Endothelial cell of umbilical vein (primary cell): ENCODE results near the gene ITPR1. TPM values are rescaled to one million over a fixed set of nuclear protein-coding genes. Genes with fewer than 3 reads are reported as not detected.

Experiments used
- BruUV-seq: library from RNA; stranded (reverse); fragments of 400-500 nt; replicated peaks from 2 replicates; lab custom pipeline; 2021; lab: Mats Ljungman, UMichigan
- CTCF ChIA-PET: fragments of 300-600, 350-600 bp; sonication (Branson Sonifier 250); formaldehyde crosslinking; loops from one replicate; lab custom pipeline; 2021; ENCODE audit warnings: antibody characterized with exemption, inconsistent platforms; lab: Charles Lee
- POLR2A ChIA-PET: fragments of 300-600, 350-600 bp; sonication (Branson Sonifier 250); formaldehyde crosslinking; loops from one replicate; lab custom pipeline; 2021; ENCODE audit warnings: antibody characterized with exemption, inconsistent platforms; lab: Charles Lee
- DNase-seq: peaks from one replicate; pipeline ENCODE4 v3.0.0-alpha.2; 2011; ENCODE audit warnings: low read depth, low spot score
- FAIRE-seq: peaks from 2 replicates; lab custom pipeline; 2011; peaks lifted over from hg19 to GRCh38; lab: Jason Lieb, UNC
- H2AFZ ChIP-seq: 2 replicates; pipeline ENCODE4 v1.6.0; 2012; ENCODE audit warnings: low read depth, low read length, control low read depth, inconsistent platforms
- H3K27ac ChIP-seq: 2 replicates; pipeline ENCODE4 v1.5.1; 2011; ENCODE audit warnings: low read depth, mild to moderate bottlenecking, control low read depth, low read length, moderate library complexity; ENCODE audit not compliant: insufficient read depth
- H3K27me3 ChIP-seq, 2 experiments: 2 replicates each; pipeline versions ENCODE4 v1.6.0 to v1.6.1; 2011; ENCODE audit warnings: low read length in 2 of 2, mixed read lengths in 1 of 2; ENCODE audit not compliant: control insufficient read depth in 2 of 2, insufficient read depth in 2 of 2
- H3K36me3 ChIP-seq, 2 experiments: 2 replicates in 1 of 2; 3 replicates in 1 of 2; pipeline ENCODE4 v1.5.1; 2011; ENCODE audit warnings: low read length in 2 of 2, mild to moderate bottlenecking in 1 of 2, moderate library complexity in 1 of 2; ENCODE audit not compliant: control insufficient read depth in 2 of 2, insufficient read depth in 2 of 2; ENCODE audit errors: extremely low read depth in 1 of 2
- H3K4me1 ChIP-seq: 3 replicates; pipeline ENCODE4 v1.5.1; 2011; ENCODE audit warnings: mild to moderate bottlenecking, low read length; ENCODE audit not compliant: control insufficient read depth, insufficient read depth; ENCODE audit errors: extremely low read depth
- H3K4me2 ChIP-seq: 2 replicates; pipeline ENCODE4 v1.6.1; 2011; ENCODE audit warnings: low read length, control low read depth, mixed read lengths; ENCODE audit not compliant: insufficient read depth
- H3K4me3 ChIP-seq, 3 experiments: fragments of 200-600 bp in 1 of 3; sonication (generic), shearing (Covaris generic) in 1 of 3; replicated peaks in 1 of 3; 2 replicates each; pipeline ENCODE4 v1.5.1; 2011 to 2016; ENCODE audit warnings: control low read depth in 3 of 3, low read length in 3 of 3, mild to moderate bottlenecking in 2 of 3, inconsistent platforms in 1 of 3, low read depth in 1 of 3, moderate library complexity in 1 of 3; ENCODE audit not compliant: insufficient read depth in 1 of 3
- H3K79me2 ChIP-seq: 2 replicates; pipeline ENCODE4 v1.6.0; 2012; ENCODE audit warnings: low read length, inconsistent platforms; ENCODE audit not compliant: control insufficient read depth, insufficient read depth
- H3K9ac ChIP-seq: replicated peaks from 2 replicates; pipeline ENCODE3; 2011; ENCODE audit warnings: low read length, control low read depth; ENCODE audit not compliant: insufficient read depth; ENCODE audit errors: extremely low read depth
- H3K9me1 ChIP-seq: replicated peaks from 3 replicates; pipeline ENCODE4 v1.6.0; 2011; ENCODE audit warnings: mild to moderate bottlenecking, low read length; ENCODE audit not compliant: control insufficient read depth, insufficient read depth; ENCODE audit errors: extremely low read depth
- H3K9me3 ChIP-seq: replicated peaks from 2 replicates; pipeline ENCODE4 v1.5.1; 2012; ENCODE audit warnings: low read length, inconsistent platforms; ENCODE audit not compliant: control insufficient read depth, insufficient read depth
- H4K20me1 ChIP-seq: replicated peaks from 2 replicates; pipeline ENCODE3; 2011; ENCODE audit warnings: mild to moderate bottlenecking, low read length; ENCODE audit not compliant: control insufficient read depth, insufficient read depth; ENCODE audit errors: extremely low read depth
- EZH2 ChIP-seq: IDR thresholded peaks from 2 replicates; pipeline ENCODE4 v1.6.1; 2012; ENCODE audit warnings: borderline replicate concordance, low read depth, mild to moderate bottlenecking, moderate library complexity, low read length, inconsistent platforms; ENCODE audit not compliant: severe bottlenecking
- FOS ChIP-seq: IDR thresholded peaks from 2 replicates; pipeline ENCODE4 v1.6.1; 2011; ENCODE audit warnings: mild to moderate bottlenecking, low read length, moderate library complexity, borderline replicate concordance; ENCODE audit not compliant: insufficient read depth
- GATA2 ChIP-seq: IDR thresholded peaks from 2 replicates; pipeline ENCODE4 v1.7.0; 2011; ENCODE audit warnings: low read depth, mild to moderate bottlenecking, moderate library complexity, mixed read lengths, low read length; ENCODE audit not compliant: insufficient read length, insufficient read depth
- JUN ChIP-seq: IDR thresholded peaks from 2 replicates; pipeline ENCODE4 v1.6.1; 2011; ENCODE audit warnings: borderline replicate concordance, low read depth; ENCODE audit not compliant: insufficient read length, insufficient read depth
- MAX ChIP-seq: IDR thresholded peaks from 2 replicates; pipeline ENCODE4 v1.6.1; 2011; ENCODE audit not compliant: insufficient read depth, insufficient read length
- MYC ChIP-seq: IDR thresholded peaks from one replicate; pipeline ENCODE4 v1.6.1; 2011; ENCODE audit warnings: mild to moderate bottlenecking, low read depth, low read length
- POLR2A ChIP-seq: IDR thresholded peaks from 2 replicates; pipeline ENCODE4 v1.6.1; 2012; ENCODE audit warnings: low read depth, mild to moderate bottlenecking, control low read depth, low read length
- POLR2AphosphoS5 ChIP-seq: IDR thresholded peaks from 2 replicates; pipeline ENCODE4 v1.6.1; 2012; ENCODE audit warnings: low read depth, mild to moderate bottlenecking, control low read depth, low read length, moderate library complexity; ENCODE audit not compliant: insufficient read depth
- dilution Hi-C: fragments of 300-500 bp; cut with MboI; formaldehyde crosslinking; loops from one replicate; pipeline ENCODE4 v1.15.0; 2019; ENCODE audit warnings: low sequenced_read_pairs; ENCODE audit not compliant: extremely low pct_ligation_motif_present
- intact Hi-C: fragments of 100-400 bp; cut with micrococcal nuclease; formaldehyde crosslinking; loops from one replicate; pipeline ENCODE4 v1.10.0; 2022
- polyA plus RNA-seq, 4 experiments: library from polyadenylated mRNA; depleted of rRNA in 3 of 4; stranded (reverse) in 3 of 4; unstranded in 1 of 4; fragments of >200 nt; gene quantifications; 2 replicates each; pipeline versions ENCODE4 v1.2.1 to v1.2.3, GENCODE V29; 2011 to 2012; ENCODE audit warnings: missing spikeins in 1 of 4
- total RNA-seq: library from RNA; stranded (reverse); gene quantifications from 2 replicates; pipeline ENCODE4 v1.2.3, GENCODE V29; 2021
- TF ChIP-seq, protein P1 (sequence below), 2 donors: IDR thresholded peaks; 1 replicate in 1 of 2; 2 replicates in 1 of 2; pipeline ENCODE4 v1.5.1; 2011; ENCODE audit warnings: low read length in 2 of 2, mild to moderate bottlenecking in 2 of 2, moderate library complexity in 2 of 2, control low read depth in 1 of 2, inconsistent platforms in 1 of 2, low read depth in 1 of 2; ENCODE audit not compliant: insufficient read depth in 1 of 2; ENCODE audit errors: extremely low read depth in 1 of 2

The ITPR1 gene
- total and polyA plus RNA-seq, 2 donors (not counting 3 experiments of a cell fraction or from before 2014, with no cell fraction given), result 5.1 to 16.1 TPM

DNA sequence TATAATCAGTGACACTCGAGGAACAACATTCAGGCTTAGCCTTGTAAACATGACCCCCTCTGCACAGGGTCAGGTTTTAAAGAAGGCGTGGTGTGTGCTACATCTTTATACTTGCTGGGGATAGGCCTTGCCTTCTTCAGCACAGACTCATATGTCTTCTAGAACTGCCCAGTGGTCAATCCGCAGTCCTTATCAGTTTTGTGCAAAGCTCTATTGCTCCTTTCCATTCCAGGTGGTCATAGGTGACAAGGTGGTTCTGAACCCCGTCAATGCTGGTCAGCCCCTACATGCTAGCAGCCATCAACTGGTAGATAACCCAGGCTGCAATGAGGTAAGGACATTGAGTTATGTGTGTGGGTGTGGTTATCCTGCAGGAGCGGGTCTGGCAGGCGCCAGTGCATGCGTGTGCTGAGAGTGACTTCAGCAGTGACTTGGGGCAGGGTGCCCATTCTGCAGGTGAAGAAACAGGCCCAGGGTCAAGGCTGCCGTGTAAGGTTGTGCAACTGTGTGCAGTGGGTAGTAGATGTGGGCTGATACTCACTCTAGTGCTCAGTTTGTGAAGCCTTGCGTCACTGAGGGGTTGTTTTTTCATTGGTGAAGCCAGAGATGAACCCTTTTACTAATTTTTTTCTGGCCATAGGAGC, 150.9 kb downstream of the ITPR1 start:
- H3K9ac ChIP-seq, result no peak overlapping the region
- H2AFZ ChIP-seq, result no peak overlapping the region
- no peak for FAIRE-seq
- CTCF ChIA-PET, result no interaction called here
- H3K27ac ChIP-seq, result no peak overlapping the region
- no peak for DNase-seq
- H3K9me1 ChIP-seq, result no peaks in the 10 kb centered on the region
- TF ChIP-seq MAX, result no peak
- TF ChIP-seq JUN, result no peak
- TF ChIP-seq GATA2, result no peak
- TF ChIP-seq EZH2, result no peak
- TF ChIP-seq MYC, result no peak
- no peak for TF ChIP-seq POLR2AphosphoS5
- TF ChIP-seq FOS, result no peak
- TF ChIP-seq, protein P1, sequence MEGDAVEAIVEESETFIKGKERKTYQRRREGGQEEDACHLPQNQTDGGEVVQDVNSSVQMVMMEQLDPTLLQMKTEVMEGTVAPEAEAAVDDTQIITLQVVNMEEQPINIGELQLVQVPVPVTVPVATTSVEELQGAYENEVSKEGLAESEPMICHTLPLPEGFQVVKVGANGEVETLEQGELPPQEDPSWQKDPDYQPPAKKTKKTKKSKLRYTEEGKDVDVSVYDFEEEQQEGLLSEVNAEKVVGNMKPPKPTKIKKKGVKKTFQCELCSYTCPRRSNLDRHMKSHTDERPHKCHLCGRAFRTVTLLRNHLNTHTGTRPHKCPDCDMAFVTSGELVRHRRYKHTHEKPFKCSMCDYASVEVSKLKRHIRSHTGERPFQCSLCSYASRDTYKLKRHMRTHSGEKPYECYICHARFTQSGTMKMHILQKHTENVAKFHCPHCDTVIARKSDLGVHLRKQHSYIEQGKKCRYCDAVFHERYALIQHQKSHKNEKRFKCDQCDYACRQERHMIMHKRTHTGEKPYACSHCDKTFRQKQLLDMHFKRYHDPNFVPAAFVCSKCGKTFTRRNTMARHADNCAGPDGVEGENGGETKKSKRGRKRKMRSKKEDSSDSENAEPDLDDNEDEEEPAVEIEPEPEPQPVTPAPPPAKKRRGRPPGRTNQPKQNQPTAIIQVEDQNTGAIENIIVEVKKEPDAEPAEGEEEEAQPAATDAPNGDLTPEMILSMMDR (IDR thresholded peaks at IDR 0.05; ENCODE audit: extremely low read depth in 1 of 2, insufficient read depth in 1 of 2, low read depth in 1 of 2, low read length in 2 of 2), result no peak
- TF ChIP-seq POLR2A, result no peak
- intact Hi-C loops (no loop called here), dilution Hi-C loops (no loop called here)
- H3K79me2 ChIP-seq, result no peaks in the 10 kb centered on the region
- H3K4me3 ChIP-seq, result no peak overlapping the region
- BruUV-seq, result no TSS peak
- H3K27me3 ChIP-seq, result no peaks in the 10 kb centered on the region
- H3K4me1 ChIP-seq, result no peaks in the 10 kb centered on the region
- H3K4me2 ChIP-seq, result no peak overlapping the region
- no peaks in the 10 kb centered on the region for H3K9me3 ChIP-seq
- no peaks in the 10 kb centered on the region for H4K20me1 ChIP-seq
- no peaks in the 10 kb centered on the region for H3K36me3 ChIP-seq
- POLR2A ChIA-PET, result no interaction called here
